ENCODE results near the gene CYB5B. TPM values are rescaled to one million over a fixed set of nuclear protein-coding genes. Genes with fewer than 3 reads are reported as not detected.

The CYB5B gene
- total and polyA plus RNA-seq, 12 donors: 53.8 to 84.2 (median 71.7) TPM

GRCh38 chr16:69474408-69474807, 50.0 kb downstream of the CYB5B start:
- Histone ChIP-seq H3K4me3 (no peak overlapping the region), H3K9me3 (no peaks in the 10 kb centered on the region), H3K36me3 (no peaks in the 10 kb centered on the region), H3K27me3 (peaks cover 0 to 71% (median 0%) of the 10 kb centered on the region in 7 donors), H3K4me1 (peaks cover 0 to 23% (median 10%) of the 10 kb centered on the region in 9 donors), H3K27ac (no peak overlapping the region)
- no peak for TF ChIP-seq CTCF (IDR thresholded peaks at IDR 0.05)
- DNase-seq (no peak), ATAC-seq (no peak)
- intact Hi-C loops (cut with DNase I): no loop called here

GRCh38 chr16:69476920-69477443, 52.6 kb downstream of the CYB5B start:
- Histone ChIP-seq H3K9me3 (no peaks in the 10 kb centered on the region), H3K36me3 (no peaks in the 10 kb centered on the region), H3K27ac (peak overlapping the region in 4 of 10 donors; percentile 10 to 37 (median 18)), H3K4me3 (no peak overlapping the region), H3K4me1 (peaks cover 0 to 25% (median 12%) of the 10 kb centered on the region in 9 donors), H3K27me3 (peaks cover 0 to 68% (median 0%) of the 10 kb centered on the region in 7 donors)
- TF ChIP-seq CTCF (IDR thresholded peaks at IDR 0.05): no peak
- no peak for DNase-seq
- intact Hi-C loops (cut with DNase I): no loop called here
- ATAC-seq: peak in 2 of 8 donors; percentile 19 to 28
- WGBS, 2 donors: 27 to 38% methylated on average over 1 of the region's 1 CpG

GRCh38 chr16:69477546-69477945, 53.1 kb downstream of the CYB5B start:
- H3K9me3 ChIP-seq: no peaks in the 10 kb centered on the region
- H3K4me3 ChIP-seq: no peak overlapping the region
- ATAC-seq (no peak), DNase-seq (no peak)
- peaks cover 0 to 66% (median 0%) of the 10 kb centered on the region in 7 donors for H3K27me3 ChIP-seq
- peak overlapping the region in 4 of 10 donors; percentile 17 to 37 (median 24) for H3K27ac ChIP-seq
- peaks cover 0 to 31% (median 17%) of the 10 kb centered on the region in 9 donors for H3K4me1 ChIP-seq
- TF ChIP-seq CTCF (IDR thresholded peaks at IDR 0.05): no peak
- intact Hi-C loops (cut with DNase I): no loop called here
- H3K36me3 ChIP-seq: no peaks in the 10 kb centered on the region
- 38 to 51% methylated on average over 6 of the region's 6 CpGs for WGBS, 2 donors

- ATAC-seq (no peak), DNase-seq (no peak)
- Histone ChIP-seq H3K4me3 (no peak overlapping the region), H3K4me1 (peaks cover 2 to 40% (median 26%) of the 10 kb centered on the region in 9 donors), H3K27me3 (peaks cover 0 to 56% (median 0%) of the 10 kb centered on the region in 7 donors), H3K27ac (no peak overlapping the region), H3K36me3 (no peaks in the 10 kb centered on the region), H3K9me3 (no peaks in the 10 kb centered on the region)
- intact Hi-C loops (cut with DNase I): no loop called here
- 97% methylated on average over 6 of the region's 6 CpGs for WGBS, 2 donors
- no peak for TF ChIP-seq CTCF (IDR thresholded peaks at IDR 0.05)
These were observed 54.3 kb downstream of the CYB5B start for GRCh38 chr16:69478685-69479084.

All from heart right ventricle (tissue), 16 donors.